HAP-1 (cell line): Measurements from ENCODE around the gene KRT74.

Experiments
- DNase-seq, 2 experiments: peaks; one replicate each; pipeline ENCODE4 v3.0.0-alpha.2; 2016 to 2020; ENCODE audit warnings: low spot score in 2 of 2
- H3K27me3 ChIP-seq: fragments of 250-450 bp; sonication (Bioruptor Pico); 2 replicates; pipeline ENCODE4 v1.5.1; 2020; ENCODE audit warnings: low read depth, mild to moderate bottlenecking, moderate library complexity
- H3K36me3 ChIP-seq: fragments of 250-450 bp; sonication (Bioruptor Pico); replicated peaks from 2 replicates; pipeline ENCODE4 v1.5.1; 2020; ENCODE audit warnings: mild to moderate bottlenecking
- H3K4me1 ChIP-seq: fragments of 250-450 bp; sonication (Bioruptor Pico); 2 replicates; pipeline ENCODE4 v1.5.1; 2020; ENCODE audit warnings: mild to moderate bottlenecking
- H3K4me3 ChIP-seq: fragments of 250-450 bp; sonication (Bioruptor Pico); 2 replicates; pipeline ENCODE4 v1.5.1; 2020; ENCODE audit warnings: mild to moderate bottlenecking, moderate library complexity
- H3K9me3 ChIP-seq: fragments of 250-450 bp; sonication (Bioruptor Pico); 2 replicates; pipeline ENCODE4 v1.5.1; 2020; ENCODE audit warnings: mild to moderate bottlenecking, moderate library complexity
- in situ Hi-C: fragments of 300-500 bp; cut with MboI; formaldehyde crosslinking; loops from 3 replicates; pipeline ENCODE4 v1.14.3; 2020; ENCODE audit warnings: low sequenced_read_pairs, inconsistent platforms, mixed read lengths

The KRT74 gene

DNA sequence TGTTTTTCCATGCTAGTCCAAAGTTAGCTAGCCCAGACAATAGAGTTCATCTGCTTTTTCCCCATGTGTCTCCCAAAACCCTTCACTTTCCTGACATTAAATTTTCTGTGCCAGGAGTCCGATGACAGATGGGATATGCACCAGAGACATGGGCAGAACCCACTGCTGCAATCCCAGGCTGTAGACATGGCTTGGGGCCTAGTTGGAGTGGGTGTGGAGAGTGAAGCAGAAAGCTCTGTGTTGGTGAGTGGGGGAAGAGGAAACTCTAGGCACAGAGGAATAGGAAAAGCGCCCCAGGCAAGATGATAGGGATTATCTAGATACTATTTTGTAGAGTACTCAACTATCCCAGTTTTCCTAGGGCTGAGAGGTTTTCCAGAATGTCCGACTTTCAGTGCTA is 4.8 kb upstream of the KRT74 start:
- no peaks in the 10 kb centered on the region for H3K36me3 ChIP-seq
- H3K4me1 ChIP-seq: no peaks in the 10 kb centered on the region
- H3K9me3 ChIP-seq: no peaks in the 10 kb centered on the region
- H3K4me3 ChIP-seq: no peak overlapping the region
- in situ Hi-C loops: no loop called here
- peaks cover 26% of the 10 kb centered on the region for H3K27me3 ChIP-seq
- DNase-seq: no peak

DNA sequence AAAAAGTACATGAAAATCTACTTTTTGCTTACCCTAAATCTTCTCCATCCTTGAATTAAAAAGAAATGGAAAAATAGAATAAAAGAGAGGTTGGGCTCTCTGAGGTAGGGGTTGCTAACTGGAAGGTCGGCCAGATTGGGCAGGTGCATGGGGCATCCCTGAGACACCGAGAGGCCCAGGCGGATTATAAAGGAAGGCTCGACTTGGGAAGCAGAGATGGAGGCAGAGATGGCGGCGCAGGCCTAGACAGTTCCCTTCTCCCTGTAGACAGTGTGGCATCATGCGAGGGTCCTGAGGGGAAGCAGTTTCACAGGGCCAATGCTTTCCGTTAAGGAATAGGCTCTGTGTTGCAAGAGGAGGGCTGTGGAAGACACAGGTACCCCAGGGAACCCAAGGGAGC is 3.7 kb upstream of the KRT74 start:
- H3K9me3 ChIP-seq: no peaks in the 10 kb centered on the region
- no peak overlapping the region for H3K4me3 ChIP-seq
- H3K4me1 ChIP-seq: no peaks in the 10 kb centered on the region
- H3K27me3 ChIP-seq: peaks cover 38% of the 10 kb centered on the region
- no peak for DNase-seq
- no peaks in the 10 kb centered on the region for H3K36me3 ChIP-seq
- in situ Hi-C loops: no loop called here

- H3K27me3 ChIP-seq: peaks cover 51% of the 10 kb centered on the region
- no peak overlapping the region for H3K4me3 ChIP-seq
- in situ Hi-C loops: no loop called here
- H3K9me3 ChIP-seq: no peaks in the 10 kb centered on the region
- H3K36me3 ChIP-seq: no peaks in the 10 kb centered on the region
- no peak for DNase-seq
- H3K4me1 ChIP-seq: no peaks in the 10 kb centered on the region
Measured at GRCh38 chr12:52575948-52576347, 2.3 kb upstream of the KRT74 start.

DNA sequence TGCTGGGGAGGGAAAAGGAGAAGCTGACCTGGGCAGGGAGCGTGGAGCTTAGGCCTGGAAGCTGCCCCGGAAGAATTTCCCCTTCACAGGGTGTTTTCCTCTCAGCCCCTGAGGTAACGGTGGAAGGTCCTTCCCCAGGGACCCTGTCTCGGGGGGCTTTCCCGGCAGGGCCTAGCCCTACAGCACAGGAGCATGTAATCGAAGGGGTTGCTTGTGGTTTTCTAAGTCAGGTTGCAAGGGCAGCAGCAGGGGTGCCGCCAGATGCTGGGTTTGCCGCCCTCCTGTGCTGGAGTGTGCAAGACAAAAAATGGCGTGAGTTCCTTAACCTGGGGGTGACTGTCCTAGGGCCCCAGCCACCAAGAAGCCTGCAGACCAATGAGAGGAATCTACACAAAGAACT is 1.6 kb upstream of the KRT74 start:
- peaks cover 58% of the 10 kb centered on the region for H3K27me3 ChIP-seq
- no peak for DNase-seq
- no peaks in the 10 kb centered on the region for H3K9me3 ChIP-seq
- in situ Hi-C loops: no loop called here
- no peaks in the 10 kb centered on the region for H3K4me1 ChIP-seq
- H3K36me3 ChIP-seq: no peaks in the 10 kb centered on the region
- H3K4me3 ChIP-seq: no peak overlapping the region

DNA sequence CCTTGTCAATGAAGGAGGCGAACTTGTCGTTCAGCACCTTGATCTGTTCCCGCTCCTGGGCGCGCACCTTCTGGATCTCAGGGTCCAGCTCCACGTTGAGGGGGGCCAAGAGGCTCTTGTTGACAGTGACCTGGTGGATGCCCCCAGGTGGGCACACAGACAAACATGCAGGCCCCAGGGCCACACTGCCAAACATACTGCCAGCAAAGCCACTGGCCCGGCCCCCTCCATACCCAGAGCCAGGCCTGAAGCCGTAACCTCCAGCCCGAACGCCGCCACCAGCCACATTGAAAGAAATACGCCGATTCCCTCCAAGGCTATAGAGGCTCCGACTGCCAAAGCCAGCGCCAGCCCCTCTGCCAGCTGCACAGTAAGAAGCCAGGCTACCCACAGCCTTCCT is 337 bp downstream of the KRT74 start:
- H3K36me3 ChIP-seq: no peaks in the 10 kb centered on the region
- H3K9me3 ChIP-seq: no peaks in the 10 kb centered on the region
- no peak for DNase-seq
- H3K4me3 ChIP-seq: no peak overlapping the region
- in situ Hi-C loops: no loop called here
- no peaks in the 10 kb centered on the region for H3K4me1 ChIP-seq
- H3K27me3 ChIP-seq: peaks cover 52% of the 10 kb centered on the region

GRCh38 chr12:52570511-52570910 is 3.1 kb downstream of the KRT74 start:
- no peak for DNase-seq
- in situ Hi-C loops: no loop called here
- Histone ChIP-seq H3K4me3 (no peak overlapping the region), H3K9me3 (no peaks in the 10 kb centered on the region), H3K27me3 (peaks cover 44% of the 10 kb centered on the region), H3K36me3 (no peaks in the 10 kb centered on the region), H3K4me1 (no peaks in the 10 kb centered on the region)

GRCh38 chr12:52568111-52568510 is 5.5 kb downstream of the KRT74 start:
- Histone ChIP-seq H3K36me3 (no peaks in the 10 kb centered on the region), H3K4me1 (no peaks in the 10 kb centered on the region), H3K4me3 (no peak overlapping the region), H3K27me3 (peaks cover 38% of the 10 kb centered on the region), H3K9me3 (no peaks in the 10 kb centered on the region)
- in situ Hi-C loops: no loop called here
- no peak for DNase-seq

DNA sequence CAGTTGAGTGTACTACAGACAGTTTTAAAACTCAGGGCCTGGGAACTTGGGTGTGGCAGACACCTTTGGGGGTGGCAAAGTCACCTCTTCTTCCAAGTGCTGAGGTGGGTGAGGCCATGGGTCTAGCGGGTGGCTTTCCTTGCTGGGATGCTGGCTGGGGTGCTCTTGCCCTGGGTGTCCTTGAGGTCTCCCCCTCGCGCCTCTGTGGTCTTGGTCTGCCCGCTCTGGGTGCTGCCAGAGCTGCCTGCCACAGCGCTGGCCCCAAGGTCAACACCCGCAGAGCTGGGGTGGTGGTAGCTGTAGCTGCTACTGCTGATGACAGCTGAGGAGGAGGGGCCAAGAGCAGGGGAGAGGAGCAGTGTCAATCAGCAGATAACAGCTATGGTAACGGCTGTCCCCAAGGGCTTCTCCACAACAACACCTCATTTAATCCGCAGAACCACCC is 6.8 kb downstream of the KRT74 start:
- Histone ChIP-seq H3K27me3 (peaks cover 25% of the 10 kb centered on the region), H3K9me3 (no peaks in the 10 kb centered on the region), H3K4me3 (no peak overlapping the region), H3K4me1 (no peaks in the 10 kb centered on the region), H3K36me3 (no peaks in the 10 kb centered on the region)
- in situ Hi-C loops: no loop called here
- no peak for DNase-seq

- no peaks in the 10 kb centered on the region for H3K9me3 ChIP-seq
- in situ Hi-C loops: no loop called here
- H3K36me3 ChIP-seq: no peaks in the 10 kb centered on the region
- H3K4me3 ChIP-seq: no peak overlapping the region
- peaks cover 3% of the 10 kb centered on the region; the same call in 1 of the 2 replicates for H3K27me3 ChIP-seq
- H3K4me1 ChIP-seq: no peaks in the 10 kb centered on the region
- no peak for DNase-seq
Measured at GRCh38 chr12:52564582-52564981, 9.1 kb downstream of the KRT74 start.

DNA sequence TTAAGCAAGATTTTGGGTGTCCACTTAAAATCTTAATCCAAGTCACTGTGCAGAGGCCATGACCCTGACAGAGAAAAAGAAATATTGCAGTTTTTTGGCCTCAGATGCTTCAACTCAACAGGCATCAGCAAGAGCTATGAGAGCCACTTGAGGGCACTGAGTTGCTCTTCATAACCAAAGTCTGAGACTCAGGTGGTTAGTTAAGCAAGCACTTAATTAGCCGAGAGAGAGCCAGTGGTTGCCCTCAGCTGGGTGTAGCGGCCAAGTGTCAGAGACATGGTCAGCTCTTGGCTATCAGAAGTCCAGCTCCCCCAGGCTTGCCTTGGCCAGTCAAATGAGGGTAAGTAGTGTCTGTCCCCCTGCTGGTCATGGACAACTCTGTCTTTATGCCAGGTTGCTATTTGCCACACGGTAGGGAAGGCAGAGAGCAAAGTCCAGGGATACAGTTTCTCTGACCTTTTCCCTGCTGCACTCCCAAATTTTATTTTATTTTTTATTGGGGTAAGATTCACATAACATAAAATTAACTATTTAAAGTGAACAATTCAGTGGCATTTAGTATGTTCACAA is 11.7 kb downstream of the KRT74 start:
- no peaks in the 10 kb centered on the region for H3K36me3 ChIP-seq
- H3K4me3 ChIP-seq: no peak overlapping the region
- no peak for DNase-seq
- in situ Hi-C loops: no loop called here
- H3K27me3 ChIP-seq: peaks cover 5% of the 10 kb centered on the region; the same call in 1 of the 2 replicates
- H3K9me3 ChIP-seq: no peaks in the 10 kb centered on the region
- no peaks in the 10 kb centered on the region for H3K4me1 ChIP-seq

DNA sequence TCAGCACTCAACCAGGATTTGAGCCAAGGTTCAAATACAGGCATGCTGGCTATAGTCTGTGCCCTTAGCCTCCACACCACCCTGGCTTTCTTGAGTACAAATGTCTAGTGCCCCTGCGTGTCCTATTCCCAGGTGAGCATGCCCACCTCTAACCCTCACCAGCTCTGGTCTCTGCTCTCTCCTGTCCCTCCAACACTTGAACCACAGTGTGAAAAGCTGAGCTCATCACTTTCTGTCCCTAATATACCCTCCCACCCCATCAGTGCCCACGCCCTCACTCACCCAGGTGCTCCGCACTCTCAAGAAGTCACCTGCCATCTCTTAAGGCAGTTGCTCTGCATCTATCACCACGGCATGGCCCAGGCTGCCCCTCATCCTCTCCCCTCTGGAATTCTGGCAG is 13.7 kb downstream of the KRT74 start:
- Histone ChIP-seq H3K36me3 (no peaks in the 10 kb centered on the region), H3K27me3 (peaks cover 14% of the 10 kb centered on the region)
- DNase-seq: no peak

DNA sequence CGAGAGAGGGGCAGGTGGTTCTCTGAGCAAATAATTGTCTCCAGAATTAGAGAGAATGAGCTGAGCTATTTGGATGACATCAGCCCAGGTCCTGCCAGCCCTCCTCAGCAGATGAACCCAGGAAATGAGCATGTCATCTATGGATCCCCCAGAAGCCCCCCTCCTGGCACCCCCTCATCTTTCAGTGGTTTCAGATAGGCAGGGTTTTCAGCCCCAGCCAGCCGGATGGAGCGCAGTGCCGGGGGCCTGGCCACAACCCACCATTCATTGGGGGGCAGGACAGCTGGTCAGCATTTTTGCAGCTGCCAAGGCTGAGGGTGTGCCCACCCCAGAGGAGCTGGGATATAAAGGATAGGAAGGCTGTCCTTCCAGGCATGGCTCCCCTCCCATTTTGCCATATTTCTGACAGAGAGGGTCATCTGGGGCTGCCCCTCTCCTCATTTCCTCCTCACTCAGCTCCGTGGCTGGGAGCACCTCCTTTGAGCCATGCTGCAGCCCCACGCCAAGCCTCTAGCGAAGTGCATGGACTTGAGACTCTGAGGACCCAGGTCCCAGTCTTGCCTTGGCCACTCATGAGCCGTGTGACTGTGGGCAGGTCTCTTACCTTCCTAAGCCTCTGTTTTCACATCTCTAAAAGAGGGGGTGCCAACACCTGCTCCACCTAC is 14.7 kb downstream of the KRT74 start:
- no peaks in the 10 kb centered on the region for H3K4me1 ChIP-seq
- in situ Hi-C loops: no loop called here
- no peak overlapping the region for H3K4me3 ChIP-seq
- H3K36me3 ChIP-seq: no peaks in the 10 kb centered on the region
- peaks cover 19% of the 10 kb centered on the region for H3K27me3 ChIP-seq
- H3K9me3 ChIP-seq: no peaks in the 10 kb centered on the region
- DNase-seq: no peak

More for the DNA sequence above, 13.7 kb downstream of the KRT74 start:
- H3K4me3 ChIP-seq: no peak overlapping the region
- in situ Hi-C loops: no loop called here
- H3K9me3 ChIP-seq: no peaks in the 10 kb centered on the region
- no peaks in the 10 kb centered on the region for H3K4me1 ChIP-seq

- Histone ChIP-seq H3K4me1 (no peaks in the 10 kb centered on the region), H3K36me3 (no peaks in the 10 kb centered on the region), H3K9me3 (no peaks in the 10 kb centered on the region), H3K4me3 (no peak overlapping the region), H3K27me3 (peaks cover 23% of the 10 kb centered on the region)
- no peak for DNase-seq
- in situ Hi-C loops: no loop called here
Measured at GRCh38 chr12:52557476-52557875, 16.2 kb downstream of the KRT74 start.

DNA sequence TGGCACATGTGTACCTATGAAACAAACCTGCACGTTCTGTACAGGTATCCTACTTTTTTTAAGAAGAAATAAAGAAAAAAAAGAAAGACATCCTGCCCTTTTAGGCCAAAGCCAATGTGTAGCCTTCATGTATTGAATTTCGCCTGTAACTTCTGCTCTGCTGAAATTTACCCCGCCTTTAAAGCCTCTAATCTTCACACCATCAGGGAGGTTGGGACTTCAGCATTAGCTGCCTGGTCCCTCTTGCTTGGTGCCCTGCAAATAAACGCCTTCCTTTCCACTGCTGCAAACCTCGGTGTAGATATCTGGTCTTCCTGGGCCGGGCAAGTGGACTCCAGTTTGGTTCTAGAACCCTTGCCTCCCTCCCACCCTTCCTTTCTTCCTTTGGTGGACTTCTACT is 18.1 kb downstream of the KRT74 start:
- Histone ChIP-seq H3K27me3 (peaks cover 23% of the 10 kb centered on the region), H3K4me1 (no peaks in the 10 kb centered on the region), H3K36me3 (no peaks in the 10 kb centered on the region), H3K9me3 (no peaks in the 10 kb centered on the region), H3K4me3 (no peak overlapping the region)
- DNase-seq: no peak
- in situ Hi-C loops: no loop called here
